Kidney (tissue), 14 donors: ENCODE results near the gene GFOD1. TPM values are rescaled to one million over a fixed set of nuclear protein-coding genes. Genes with fewer than 3 reads are reported as not detected.

Experiments used
- DNase-seq, 5 donors: peaks; one replicate each; pipeline ENCODE4 v3.0.0-alpha.2; 2013 to 2020
- FAIRE-seq: peaks from 2 replicates; lab custom pipeline; 2012; peaks lifted over from hg19 to GRCh38; lab: Jason Lieb, UNC
- H3K27ac ChIP-seq, 2 donors: one replicate each; pipeline ENCODE4 v1.7.0; 2013; ENCODE audit warnings: low read depth in 2 of 2, low read length in 2 of 2, inconsistent platforms in 1 of 2
- H3K27me3 ChIP-seq: one replicate; pipeline ENCODE4 v1.7.1; 2013; ENCODE audit warnings: low read length, inconsistent platforms; ENCODE audit not compliant: control insufficient read depth, insufficient read depth
- H3K36me3 ChIP-seq, 3 donors: one replicate each; pipeline versions ENCODE4 v1.7.0 to v1.7.1; 2013; ENCODE audit warnings: low read length in 3 of 3, control low read depth in 1 of 3, inconsistent platforms in 1 of 3; ENCODE audit not compliant: insufficient read depth in 3 of 3, control insufficient read depth in 2 of 3
- H3K4me1 ChIP-seq, 3 donors: one replicate each; pipeline versions ENCODE4 v1.7.0 to v1.7.1; 2013; ENCODE audit warnings: low read length in 3 of 3, inconsistent platforms in 1 of 3, low read depth in 1 of 3; ENCODE audit not compliant: control insufficient read depth in 2 of 3, insufficient read depth in 2 of 3
- H3K4me3 ChIP-seq, 3 donors: one replicate each; pipeline versions ENCODE4 v1.7.0 to v1.8.1; 2013; ENCODE audit warnings: low read length in 3 of 3, control low read depth in 1 of 3, inconsistent platforms in 1 of 3
- H3K9ac ChIP-seq, 3 donors: one replicate each; pipeline versions ENCODE4 v1.7.0 to v1.7.1; 2013; ENCODE audit warnings: low read length in 3 of 3, control low read depth in 1 of 3, inconsistent platforms in 1 of 3
- H3K9me3 ChIP-seq, 3 donors: one replicate each; pipeline versions ENCODE4 v1.7.0 to v1.7.1; 2013; ENCODE audit warnings: low read length in 3 of 3, control low read depth in 1 of 3, inconsistent platforms in 1 of 3; ENCODE audit not compliant: control insufficient read depth in 2 of 3, insufficient read depth in 1 of 3
- intact Hi-C: fragments of 100-400 bp; cut with DNase I; formaldehyde crosslinking; loops from one replicate; pipeline ENCODE4 v1.11.1; 2022
- polyA plus RNA-seq: library from polyadenylated mRNA; stranded (reverse); fragments of 350-450 nt; fragmentation: Illumina TruSeq; extraction: RNeasy Lipid Tissue Mini Kit (QIAGEN cat#74804); gene quantifications from one replicate; pipeline ENCODE4 v1.2.3, GENCODE V29; 2014; ENCODE audit warnings: low read depth, low replicate concordance; ENCODE audit not compliant: insufficient read depth
- total RNA-seq: library from RNA; stranded (reverse); fragmentation: NEBNext Ultra II Directional; extraction: Animal tissue kit (Norgen Biotek cat#: 25700); gene quantifications from one replicate; pipeline ENCODE4 v1.2.1, GENCODE V29; 2021
- TF ChIP-seq, protein P1 (sequence below): IDR thresholded peaks from 3 replicates; pipeline ENCODE4 v1.5.1; 2012; ENCODE audit warnings: mild to moderate bottlenecking, moderate library complexity, borderline replicate concordance; ENCODE audit not compliant: insufficient read depth; ENCODE audit errors: extremely low read depth
- donor health status: control.
- donor health status: control.
- donor health status: control.
- donor health status: control.
- donor health status: control.
- donor health status: DM: yes; HTN: yes; CAD: no.
- donor health status: Normal renal cell carcinoma (clear cell type).

GFOD1 gene
- total and polyA plus RNA-seq, 2 donors from 2014 or later, result 2.1 to 14.6 TPM

DNA sequence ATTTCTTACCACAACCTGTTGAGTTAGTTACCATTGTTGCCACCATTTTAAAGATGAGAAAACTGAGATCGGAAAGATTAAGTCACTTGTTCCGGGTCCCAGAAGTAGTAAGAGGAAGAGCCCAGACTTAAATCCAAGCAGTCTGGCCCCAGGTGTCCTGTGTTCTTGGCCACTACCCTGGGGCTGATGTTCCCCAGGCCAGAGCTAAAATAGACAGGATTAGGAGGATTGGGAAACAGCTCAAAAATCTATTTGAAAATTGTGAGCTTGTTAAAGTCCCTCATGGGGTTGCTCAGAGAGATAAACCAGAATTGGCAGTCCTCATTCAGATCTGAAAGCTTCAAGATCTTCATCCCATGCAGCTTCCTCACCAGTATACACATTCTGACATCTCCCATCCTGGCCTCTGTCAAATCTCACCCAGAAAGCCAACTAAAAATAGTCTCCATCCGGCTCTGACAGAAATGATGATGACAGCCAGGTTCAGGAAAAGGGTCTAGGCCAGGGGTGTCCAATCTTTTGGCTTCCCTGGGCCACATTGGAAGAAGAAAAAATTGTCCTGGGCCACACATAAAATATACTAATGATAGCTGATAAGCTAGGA, 62.0 kb downstream of the GFOD1 start:
- no peak overlapping the region for H3K9ac ChIP-seq
- TF ChIP-seq, protein P1, sequence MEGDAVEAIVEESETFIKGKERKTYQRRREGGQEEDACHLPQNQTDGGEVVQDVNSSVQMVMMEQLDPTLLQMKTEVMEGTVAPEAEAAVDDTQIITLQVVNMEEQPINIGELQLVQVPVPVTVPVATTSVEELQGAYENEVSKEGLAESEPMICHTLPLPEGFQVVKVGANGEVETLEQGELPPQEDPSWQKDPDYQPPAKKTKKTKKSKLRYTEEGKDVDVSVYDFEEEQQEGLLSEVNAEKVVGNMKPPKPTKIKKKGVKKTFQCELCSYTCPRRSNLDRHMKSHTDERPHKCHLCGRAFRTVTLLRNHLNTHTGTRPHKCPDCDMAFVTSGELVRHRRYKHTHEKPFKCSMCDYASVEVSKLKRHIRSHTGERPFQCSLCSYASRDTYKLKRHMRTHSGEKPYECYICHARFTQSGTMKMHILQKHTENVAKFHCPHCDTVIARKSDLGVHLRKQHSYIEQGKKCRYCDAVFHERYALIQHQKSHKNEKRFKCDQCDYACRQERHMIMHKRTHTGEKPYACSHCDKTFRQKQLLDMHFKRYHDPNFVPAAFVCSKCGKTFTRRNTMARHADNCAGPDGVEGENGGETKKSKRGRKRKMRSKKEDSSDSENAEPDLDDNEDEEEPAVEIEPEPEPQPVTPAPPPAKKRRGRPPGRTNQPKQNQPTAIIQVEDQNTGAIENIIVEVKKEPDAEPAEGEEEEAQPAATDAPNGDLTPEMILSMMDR, result no peak

DNA sequence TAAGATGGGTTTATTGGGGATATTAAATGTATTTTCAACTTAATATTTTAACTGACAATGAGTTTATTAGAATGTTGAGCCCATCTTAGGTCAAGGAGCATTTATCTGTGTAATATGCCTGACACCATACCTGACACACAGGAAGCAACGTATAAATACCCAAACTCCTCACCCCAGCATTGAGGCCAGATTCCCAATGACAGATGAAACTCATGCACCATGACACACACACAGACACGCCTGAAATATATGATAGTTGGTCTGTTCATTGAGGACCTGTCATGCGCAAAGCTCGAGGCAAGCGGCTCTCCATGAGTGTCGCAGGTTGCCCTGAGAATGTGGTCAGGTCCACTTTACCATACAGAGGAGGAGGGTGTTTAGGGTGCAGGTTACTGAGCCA, 64.1 kb downstream of the GFOD1 start:
- H3K9ac ChIP-seq, result no peak overlapping the region
- H3K27me3 ChIP-seq, result no peaks in the 10 kb centered on the region
- H3K4me3 ChIP-seq, result no peak overlapping the region
- peaks cover 3 to 13% (median 9%) of the 10 kb centered on the region in 3 donors for H3K4me1 ChIP-seq
- peak in 1 of 5 donors; percentile 44 for DNase-seq
- intact Hi-C loops, result no loop called here
- FAIRE-seq, result no peak
- H3K36me3 ChIP-seq, result no peaks in the 10 kb centered on the region
- no peak overlapping the region for H3K27ac ChIP-seq
- no peaks in the 10 kb centered on the region for H3K9me3 ChIP-seq
- TF ChIP-seq, protein P1, result no peak

More for the DNA sequence above, 62.0 kb downstream of the GFOD1 start:
- H3K36me3 ChIP-seq, result no peaks in the 10 kb centered on the region
- no peaks in the 10 kb centered on the region for H3K9me3 ChIP-seq
- no peak overlapping the region for H3K4me3 ChIP-seq
- peaks cover 3 to 13% (median 5%) of the 10 kb centered on the region in 3 donors for H3K4me1 ChIP-seq
- H3K27ac ChIP-seq, result no peak overlapping the region
- no peak for FAIRE-seq
- no peak for DNase-seq
- intact Hi-C loops, result no loop called here
- H3K27me3 ChIP-seq, result no peaks in the 10 kb centered on the region

DNA sequence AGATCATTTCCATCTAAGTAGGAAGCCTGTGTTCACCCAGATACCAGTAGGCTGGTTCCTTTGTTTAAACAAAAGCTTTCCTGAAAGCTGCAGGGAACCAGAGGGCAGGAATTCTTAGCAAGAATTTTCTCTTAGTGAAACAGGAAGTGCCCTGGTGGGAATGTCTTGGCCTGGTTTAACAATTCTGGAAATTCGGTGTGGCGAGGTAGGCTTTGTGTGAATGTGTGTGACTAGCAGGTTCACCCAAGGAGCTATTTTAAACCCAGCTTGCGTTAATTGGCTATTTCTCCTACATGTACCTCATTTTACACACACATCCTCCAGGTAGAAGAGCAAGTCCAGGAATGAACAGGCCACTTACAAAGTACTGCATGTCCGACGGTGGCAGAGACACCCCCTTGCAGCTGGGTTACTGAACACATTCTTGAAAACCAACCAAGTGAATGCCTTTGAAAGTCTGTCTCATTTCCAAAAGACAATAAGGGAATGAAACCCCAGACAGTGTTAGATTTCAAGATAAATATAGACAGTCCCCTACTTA, 64.6 kb downstream of the GFOD1 start:
- FAIRE-seq (no peak), DNase-seq (peak in 4 of 5 donors; percentile 58 to 86 (median 76))
- H3K4me3 ChIP-seq, result peak overlapping the region in 1 of 3 donors; percentile 7
- intact Hi-C loops, result no loop called here
- TF ChIP-seq, protein P1, result no peak
- H3K27ac ChIP-seq, result peak overlapping the region in 1 of 2 donors; percentile 7
- H3K4me1 ChIP-seq, result peaks cover 3 to 13% (median 9%) of the 10 kb centered on the region in 3 donors
- no peak overlapping the region for H3K9ac ChIP-seq
- no peaks in the 10 kb centered on the region for H3K9me3 ChIP-seq
- H3K27me3 ChIP-seq, result no peaks in the 10 kb centered on the region
- H3K36me3 ChIP-seq, result no peaks in the 10 kb centered on the region
